ENCODE measurements around the gene FLRT2.

Gene FLRT2

GRCh38 chr14:85616386-85616885, 86.5 kb downstream of the FLRT2 start:
- no peak overlapping the region for H3K4me3 ChIP-seq (ENCODE audit: low read length in 2 of 2)
- H3K9me3 ChIP-seq (ENCODE audit: control insufficient read depth in 2 of 2, low read length in 2 of 2) = peaks cover 0 to 2% of the 10 kb centered on the region in 2 donors
- H3K36me3 ChIP-seq (ENCODE audit: control insufficient read depth in 2 of 2, insufficient read depth in 2 of 2, low read length in 2 of 2) = no peaks in the 10 kb centered on the region
- H3K27ac ChIP-seq (ENCODE audit: low read length) = no peak overlapping the region
- H3K4me1 ChIP-seq (ENCODE audit: control insufficient read depth, insufficient read depth, low read length) = no peaks in the 10 kb centered on the region
- H3K9ac ChIP-seq (ENCODE audit: low read length in 2 of 2) = no peak overlapping the region
- H3K27me3 ChIP-seq (ENCODE audit: control insufficient read depth in 1 of 2, insufficient read depth in 2 of 2, low read length in 2 of 2) = no peaks in the 10 kb centered on the region

- Histone ChIP-seq H3K9ac (ENCODE audit: low read length in 2 of 2) (no peak overlapping the region), H3K4me3 (ENCODE audit: low read length in 2 of 2) (no peak overlapping the region), H3K27ac (ENCODE audit: low read length) (no peak overlapping the region), H3K27me3 (ENCODE audit: control insufficient read depth in 1 of 2, insufficient read depth in 2 of 2, low read length in 2 of 2) (no peaks in the 10 kb centered on the region), H3K9me3 (ENCODE audit: control insufficient read depth in 2 of 2, low read length in 2 of 2) (no peaks in the 10 kb centered on the region), H3K4me1 (ENCODE audit: control insufficient read depth, insufficient read depth, low read length) (no peaks in the 10 kb centered on the region), H3K36me3 (ENCODE audit: control insufficient read depth in 2 of 2, insufficient read depth in 2 of 2, low read length in 2 of 2) (peaks cover 0 to 2% of the 10 kb centered on the region in 2 donors)
Observed at GRCh38 chr14:85616886-85617285, 86.9 kb downstream of the FLRT2 start.

- H3K27me3 ChIP-seq (ENCODE audit: control insufficient read depth in 1 of 2, insufficient read depth in 2 of 2, low read length in 2 of 2) = no peaks in the 10 kb centered on the region
- no peak overlapping the region for H3K27ac ChIP-seq (ENCODE audit: low read length)
- H3K4me1 ChIP-seq (ENCODE audit: control insufficient read depth, insufficient read depth, low read length) = no peaks in the 10 kb centered on the region
- no peak overlapping the region for H3K4me3 ChIP-seq (ENCODE audit: low read length in 2 of 2)
- H3K36me3 ChIP-seq (ENCODE audit: control insufficient read depth in 2 of 2, insufficient read depth in 2 of 2, low read length in 2 of 2) = peaks cover 0 to 2% of the 10 kb centered on the region in 2 donors
- no peak overlapping the region for H3K9ac ChIP-seq (ENCODE audit: low read length in 2 of 2)
- no peaks in the 10 kb centered on the region for H3K9me3 ChIP-seq (ENCODE audit: control insufficient read depth in 2 of 2, low read length in 2 of 2)
Observed at GRCh38 chr14:85617791-85618190, 87.8 kb downstream of the FLRT2 start.

GRCh38 chr14:85618390-85618789, 88.4 kb downstream of the FLRT2 start:
- Histone ChIP-seq H3K4me3 (ENCODE audit: low read length in 2 of 2) (no peak overlapping the region), H3K36me3 (ENCODE audit: control insufficient read depth in 2 of 2, insufficient read depth in 2 of 2, low read length in 2 of 2) (peaks cover 0 to 7% of the 10 kb centered on the region in 2 donors)

GRCh38 chr14:85618978-85619377, 89.0 kb downstream of the FLRT2 start:
- no peaks in the 10 kb centered on the region for H3K9me3 ChIP-seq (ENCODE audit: control insufficient read depth in 2 of 2, low read length in 2 of 2)
- H3K36me3 ChIP-seq (ENCODE audit: control insufficient read depth in 2 of 2, insufficient read depth in 2 of 2, low read length in 2 of 2) = peaks cover 0 to 7% of the 10 kb centered on the region in 2 donors
- no peaks in the 10 kb centered on the region for H3K27me3 ChIP-seq (ENCODE audit: control insufficient read depth in 1 of 2, insufficient read depth in 2 of 2, low read length in 2 of 2)
- H3K27ac ChIP-seq (ENCODE audit: low read length) = no peak overlapping the region
- no peak overlapping the region for H3K4me3 ChIP-seq (ENCODE audit: low read length in 2 of 2)
- no peaks in the 10 kb centered on the region for H3K4me1 ChIP-seq (ENCODE audit: control insufficient read depth, insufficient read depth, low read length)
- H3K9ac ChIP-seq (ENCODE audit: low read length in 2 of 2) = no peak overlapping the region

More at GRCh38 chr14:85618390-85618789, 88.4 kb downstream of the FLRT2 start:
- Histone ChIP-seq H3K27ac (ENCODE audit: low read length) (no peak overlapping the region), H3K9ac (ENCODE audit: low read length in 2 of 2) (no peak overlapping the region), H3K4me1 (ENCODE audit: control insufficient read depth, insufficient read depth, low read length) (no peaks in the 10 kb centered on the region), H3K9me3 (ENCODE audit: control insufficient read depth in 2 of 2, low read length in 2 of 2) (no peaks in the 10 kb centered on the region), H3K27me3 (ENCODE audit: control insufficient read depth in 1 of 2, insufficient read depth in 2 of 2, low read length in 2 of 2) (no peaks in the 10 kb centered on the region)

- Histone ChIP-seq H3K9me3 (ENCODE audit: control insufficient read depth in 2 of 2, low read length in 2 of 2) (no peaks in the 10 kb centered on the region), H3K4me3 (ENCODE audit: low read length in 2 of 2) (no peak overlapping the region), H3K4me1 (ENCODE audit: control insufficient read depth, insufficient read depth, low read length) (no peaks in the 10 kb centered on the region), H3K9ac (ENCODE audit: low read length in 2 of 2) (no peak overlapping the region), H3K27me3 (ENCODE audit: control insufficient read depth in 1 of 2, insufficient read depth in 2 of 2, low read length in 2 of 2) (no peaks in the 10 kb centered on the region), H3K27ac (ENCODE audit: low read length) (no peak overlapping the region), H3K36me3 (ENCODE audit: control insufficient read depth in 2 of 2, insufficient read depth in 2 of 2, low read length in 2 of 2) (peaks cover 0 to 7% of the 10 kb centered on the region in 2 donors)
Observed at GRCh38 chr14:85619851-85620250, 89.9 kb downstream of the FLRT2 start.

GRCh38 chr14:85620947-85621346, 91.0 kb downstream of the FLRT2 start:
- H3K27me3 ChIP-seq (ENCODE audit: control insufficient read depth in 1 of 2, insufficient read depth in 2 of 2, low read length in 2 of 2) = no peaks in the 10 kb centered on the region
- no peak overlapping the region for H3K9ac ChIP-seq (ENCODE audit: low read length in 2 of 2)
- no peak overlapping the region for H3K27ac ChIP-seq (ENCODE audit: low read length)
- H3K4me1 ChIP-seq (ENCODE audit: control insufficient read depth, insufficient read depth, low read length) = no peaks in the 10 kb centered on the region
- no peak overlapping the region for H3K4me3 ChIP-seq (ENCODE audit: low read length in 2 of 2)
- H3K9me3 ChIP-seq (ENCODE audit: control insufficient read depth in 2 of 2, low read length in 2 of 2) = no peaks in the 10 kb centered on the region
- H3K36me3 ChIP-seq (ENCODE audit: control insufficient read depth in 2 of 2, insufficient read depth in 2 of 2, low read length in 2 of 2) = peaks cover 0 to 7% of the 10 kb centered on the region in 2 donors

- Histone ChIP-seq H3K9me3 (ENCODE audit: control insufficient read depth in 2 of 2, low read length in 2 of 2) (no peaks in the 10 kb centered on the region), H3K4me1 (ENCODE audit: control insufficient read depth, insufficient read depth, low read length) (no peaks in the 10 kb centered on the region), H3K27me3 (ENCODE audit: control insufficient read depth in 1 of 2, insufficient read depth in 2 of 2, low read length in 2 of 2) (no peaks in the 10 kb centered on the region), H3K36me3 (ENCODE audit: control insufficient read depth in 2 of 2, insufficient read depth in 2 of 2, low read length in 2 of 2) (peaks cover 0 to 7% of the 10 kb centered on the region in 2 donors), H3K9ac (ENCODE audit: low read length in 2 of 2) (no peak overlapping the region), H3K27ac (ENCODE audit: low read length) (no peak overlapping the region), H3K4me3 (ENCODE audit: low read length in 2 of 2) (no peak overlapping the region)
Observed at GRCh38 chr14:85622106-85622505, 92.2 kb downstream of the FLRT2 start.

- H3K36me3 ChIP-seq (ENCODE audit: control insufficient read depth in 2 of 2, insufficient read depth in 2 of 2, low read length in 2 of 2) = peaks cover 0 to 7% of the 10 kb centered on the region in 2 donors
- no peaks in the 10 kb centered on the region for H3K4me1 ChIP-seq (ENCODE audit: control insufficient read depth, insufficient read depth, low read length)
- H3K9me3 ChIP-seq (ENCODE audit: control insufficient read depth in 2 of 2, low read length in 2 of 2) = no peaks in the 10 kb centered on the region
- no peak overlapping the region for H3K27ac ChIP-seq (ENCODE audit: low read length)
- H3K27me3 ChIP-seq (ENCODE audit: control insufficient read depth in 1 of 2, insufficient read depth in 2 of 2, low read length in 2 of 2) = no peaks in the 10 kb centered on the region
- H3K9ac ChIP-seq (ENCODE audit: low read length in 2 of 2) = no peak overlapping the region
- H3K4me3 ChIP-seq (ENCODE audit: low read length in 2 of 2) = no peak overlapping the region
Observed at GRCh38 chr14:85622986-85623685, 93.2 kb downstream of the FLRT2 start.

- H3K9me3 ChIP-seq (ENCODE audit: control insufficient read depth in 2 of 2, low read length in 2 of 2) = no peaks in the 10 kb centered on the region
- H3K36me3 ChIP-seq (ENCODE audit: control insufficient read depth in 2 of 2, insufficient read depth in 2 of 2, low read length in 2 of 2) = peaks cover 0 to 7% of the 10 kb centered on the region in 2 donors
- no peaks in the 10 kb centered on the region for H3K27me3 ChIP-seq (ENCODE audit: control insufficient read depth in 1 of 2, insufficient read depth in 2 of 2, low read length in 2 of 2)
- H3K4me1 ChIP-seq (ENCODE audit: control insufficient read depth, insufficient read depth, low read length) = no peaks in the 10 kb centered on the region
- H3K9ac ChIP-seq (ENCODE audit: low read length in 2 of 2) = no peak overlapping the region
- H3K27ac ChIP-seq (ENCODE audit: low read length) = no peak overlapping the region
- no peak overlapping the region for H3K4me3 ChIP-seq (ENCODE audit: low read length in 2 of 2)
Observed at GRCh38 chr14:85625925-85626585, 96.1 kb downstream of the FLRT2 start.

- Histone ChIP-seq H3K27ac (ENCODE audit: low read length) (no peak overlapping the region), H3K36me3 (ENCODE audit: control insufficient read depth in 2 of 2, insufficient read depth in 2 of 2, low read length in 2 of 2) (no peaks in the 10 kb centered on the region), H3K4me1 (ENCODE audit: control insufficient read depth, insufficient read depth, low read length) (no peaks in the 10 kb centered on the region), H3K9ac (ENCODE audit: low read length in 2 of 2) (no peak overlapping the region), H3K27me3 (ENCODE audit: control insufficient read depth in 1 of 2, insufficient read depth in 2 of 2, low read length in 2 of 2) (no peaks in the 10 kb centered on the region), H3K9me3 (ENCODE audit: control insufficient read depth in 2 of 2, low read length in 2 of 2) (no peaks in the 10 kb centered on the region), H3K4me3 (ENCODE audit: low read length in 2 of 2) (no peak overlapping the region)
Observed at GRCh38 chr14:85634205-85634604, 104.3 kb downstream of the FLRT2 start.

All from stomach smooth muscle (tissue), 2 donors.